Calu3 (cell line): Measurements from ENCODE around the gene NPM3. TPM values are rescaled to one million over a fixed set of nuclear protein-coding genes. Genes with fewer than 3 reads are reported as not detected.

Source experiments
- BruUV-seq: library from RNA; stranded (reverse); fragments of 400-500 nt; replicated peaks from 2 replicates; lab custom pipeline; 2021; lab: Mats Ljungman, UMichigan
- CTCF ChIA-PET: fragments of 300-600 bp; sonication (Branson Sonifier 250); formaldehyde crosslinking; loops from one replicate; lab custom pipeline; 2022; ENCODE audit warnings: antibody characterized with exemption; lab: Charles Lee
- DNase-seq: peaks from one replicate; pipeline ENCODE4 v3.0.0; 2022
- H3K27ac Mint-ChIP-seq: one replicate; pipeline ENCODE4 v1.8.0; 2022; ENCODE audit warnings: mixed read lengths; ENCODE audit not compliant: unreplicated experiment
- H3K27me3 Mint-ChIP-seq: one replicate; pipeline ENCODE4 v1.8.0; 2022; ENCODE audit warnings: mixed read lengths; ENCODE audit not compliant: unreplicated experiment
- H3K36me3 Mint-ChIP-seq: one replicate; pipeline ENCODE4 v1.8.0; 2022; ENCODE audit warnings: mild to moderate bottlenecking, moderate library complexity, mixed read lengths; ENCODE audit not compliant: insufficient read depth, unreplicated experiment
- H3K4me1 Mint-ChIP-seq: one replicate; pipeline ENCODE4 v1.8.0; 2022; ENCODE audit warnings: mild to moderate bottlenecking, low read depth, mixed read lengths; ENCODE audit not compliant: unreplicated experiment
- H3K4me3 Mint-ChIP-seq: one replicate; pipeline ENCODE4 v1.8.0; 2022; ENCODE audit warnings: mild to moderate bottlenecking, low read depth, moderate library complexity, mixed read lengths; ENCODE audit not compliant: unreplicated experiment
- H3K9me3 Mint-ChIP-seq: one replicate; pipeline ENCODE4 v1.8.0; 2022; ENCODE audit warnings: low read depth, mixed read lengths; ENCODE audit not compliant: unreplicated experiment
- intact Hi-C: fragments of 100-400 bp; cut with micrococcal nuclease; formaldehyde crosslinking; loops from one replicate; pipeline ENCODE4 v1.10.0; 2022; ENCODE audit not compliant: unreplicated experiment
- total RNA-seq: library from RNA; stranded (reverse); gene quantifications from 2 replicates; pipeline ENCODE4 v1.2.3, GENCODE V29; 2022
- TF ChIP-seq, protein P1 (sequence below): fragments of 200-600 bp; IDR thresholded peaks from one replicate; pipeline ENCODE4 v1.8.0; 2022; ENCODE audit warnings: antibody characterized with exemption; ENCODE audit not compliant: unreplicated experiment

NPM3 gene
- total RNA-seq, 1 experiment from 2014 or later = 51.5 TPM

GRCh38 chr10:101783736-101784118, 481 bp upstream of the NPM3 start:
- Mint-ChIP-seq H3K27me3 (peaks cover 9% of the 10 kb centered on the region), H3K27ac (peak overlapping the region; percentile 97), H3K4me1 (peaks cover 40% of the 10 kb centered on the region), H3K9me3 (no peaks in the 10 kb centered on the region), H3K4me3 (peak overlapping the region; percentile 97), H3K36me3 (peaks cover 56% of the 10 kb centered on the region)
- TF ChIP-seq, protein P1, sequence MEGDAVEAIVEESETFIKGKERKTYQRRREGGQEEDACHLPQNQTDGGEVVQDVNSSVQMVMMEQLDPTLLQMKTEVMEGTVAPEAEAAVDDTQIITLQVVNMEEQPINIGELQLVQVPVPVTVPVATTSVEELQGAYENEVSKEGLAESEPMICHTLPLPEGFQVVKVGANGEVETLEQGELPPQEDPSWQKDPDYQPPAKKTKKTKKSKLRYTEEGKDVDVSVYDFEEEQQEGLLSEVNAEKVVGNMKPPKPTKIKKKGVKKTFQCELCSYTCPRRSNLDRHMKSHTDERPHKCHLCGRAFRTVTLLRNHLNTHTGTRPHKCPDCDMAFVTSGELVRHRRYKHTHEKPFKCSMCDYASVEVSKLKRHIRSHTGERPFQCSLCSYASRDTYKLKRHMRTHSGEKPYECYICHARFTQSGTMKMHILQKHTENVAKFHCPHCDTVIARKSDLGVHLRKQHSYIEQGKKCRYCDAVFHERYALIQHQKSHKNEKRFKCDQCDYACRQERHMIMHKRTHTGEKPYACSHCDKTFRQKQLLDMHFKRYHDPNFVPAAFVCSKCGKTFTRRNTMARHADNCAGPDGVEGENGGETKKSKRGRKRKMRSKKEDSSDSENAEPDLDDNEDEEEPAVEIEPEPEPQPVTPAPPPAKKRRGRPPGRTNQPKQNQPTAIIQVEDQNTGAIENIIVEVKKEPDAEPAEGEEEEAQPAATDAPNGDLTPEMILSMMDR = no peak
- intact Hi-C loops = no loop called here
- CTCF ChIA-PET = interaction anchor here (1.0 to 2.4 kb wide), 3 partner anchors 34 to 181 kb away, joined by 4 to 7 read pairs (median 5); partner anchors contain the start of gene OGA
- no peak for DNase-seq
- no TSS peak for BruUV-seq

DNA sequence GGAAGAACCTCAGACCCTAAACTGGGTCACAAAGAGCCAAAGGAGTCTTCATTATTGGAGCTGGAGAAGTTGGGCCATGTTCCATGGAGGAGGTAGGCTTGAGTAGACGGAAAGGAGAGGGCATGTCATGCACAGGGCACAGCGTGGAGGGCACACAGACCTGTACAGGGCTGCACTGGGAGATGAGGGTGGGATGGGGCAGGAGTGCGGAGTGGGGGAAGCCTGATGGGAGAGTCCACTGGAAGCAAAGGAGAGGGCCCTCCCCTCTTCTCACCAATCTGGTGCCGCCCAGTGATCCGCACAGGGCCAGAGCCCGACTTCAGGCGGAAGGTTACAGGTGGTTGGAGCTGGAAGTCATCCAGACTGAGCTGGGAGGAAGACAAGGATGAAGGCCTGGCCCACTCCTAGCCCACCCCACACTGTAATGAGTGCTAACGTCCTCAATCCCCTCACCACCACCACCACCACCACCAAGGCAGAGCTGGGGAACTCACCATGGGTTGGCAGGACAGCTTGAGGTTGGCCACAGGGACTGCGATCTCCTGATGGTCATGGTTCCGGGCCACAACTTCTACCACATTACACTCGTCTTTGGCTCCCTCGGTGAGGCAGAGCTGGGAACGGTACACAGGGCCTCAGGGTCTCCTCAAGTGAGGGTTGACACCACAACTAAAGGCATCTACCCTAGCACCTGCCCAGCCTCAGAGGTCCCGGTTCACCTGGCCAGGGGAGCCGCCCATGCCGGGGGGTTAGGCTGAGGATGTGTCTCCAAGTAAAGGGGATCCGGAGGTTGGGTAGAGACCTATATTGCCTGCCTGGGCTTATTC, 1.0 kb downstream of the NPM3 start:
- no peaks in the 10 kb centered on the region for H3K9me3 Mint-ChIP-seq
- peaks cover 23% of the 10 kb centered on the region for H3K27me3 Mint-ChIP-seq
- TF ChIP-seq, protein P1 = no peak
- H3K36me3 Mint-ChIP-seq = peaks cover 50% of the 10 kb centered on the region
- peaks cover 44% of the 10 kb centered on the region for H3K4me1 Mint-ChIP-seq
- no TSS peak for BruUV-seq
- CTCF ChIA-PET = interaction anchor here (2.9 kb wide), 1 partner anchor 179 kb away, joined by 34 read pairs; no protein-coding TSS in a partner anchor
- H3K4me3 Mint-ChIP-seq = peak overlapping the region; percentile 97
- DNase-seq = no peak
- peak overlapping the region; percentile 97 for H3K27ac Mint-ChIP-seq
- intact Hi-C loops = loop anchor here (2.0 kb wide), 1 partner anchor 179 kb away; no protein-coding TSS in a partner anchor

DNA sequence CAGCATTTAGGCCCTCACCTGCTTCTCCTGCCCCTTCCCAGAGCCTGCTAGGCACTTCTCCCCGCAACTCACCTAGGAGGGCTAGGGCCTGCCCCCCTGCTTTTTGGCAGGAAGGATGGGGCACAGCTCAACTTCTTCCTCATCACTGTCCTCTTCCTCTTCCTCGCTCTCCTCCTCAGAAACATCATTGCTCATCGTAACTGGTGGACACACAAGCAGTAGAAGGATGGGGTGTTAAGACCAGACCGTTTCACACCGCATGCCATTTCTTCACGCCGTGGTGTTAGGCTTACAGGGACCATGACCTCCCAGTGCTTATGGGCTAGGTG, 1.6 kb downstream of the NPM3 start:
- Mint-ChIP-seq H3K9me3 (no peaks in the 10 kb centered on the region), H3K36me3 (peaks cover 48% of the 10 kb centered on the region), H3K4me1 (peaks cover 44% of the 10 kb centered on the region), H3K27me3 (peaks cover 29% of the 10 kb centered on the region), H3K4me3 (peak overlapping the region; percentile 97), H3K27ac (no peak overlapping the region)
- BruUV-seq = no TSS peak
- TF ChIP-seq, protein P1 = no peak
- DNase-seq = no peak
- intact Hi-C loops = loop anchor here (2.0 kb wide), 1 partner anchor 179 kb away; no protein-coding TSS in a partner anchor
- CTCF ChIA-PET = interaction anchor here (0.9 to 2.9 kb wide), 3 partner anchors 37 to 210 kb away, joined by 3 to 34 read pairs (median 4); partner anchors contain the start of gene OGA

- Mint-ChIP-seq H3K27me3 (peaks cover 34% of the 10 kb centered on the region), H3K27ac (no peak overlapping the region), H3K4me1 (peaks cover 44% of the 10 kb centered on the region), H3K9me3 (no peaks in the 10 kb centered on the region), H3K4me3 (peak overlapping the region; percentile 14), H3K36me3 (peaks cover 47% of the 10 kb centered on the region)
- no TSS peak for BruUV-seq
- DNase-seq = peak; percentile 71
- CTCF ChIA-PET = interaction anchor here (0.6 to 2.9 kb wide), 4 partner anchors 11 to 210 kb away, joined by 3 to 34 read pairs (median 4); partner anchors contain the start of gene OGA
- intact Hi-C loops = loop anchor here (2.0 kb wide), 1 partner anchor 178 kb away; no protein-coding TSS in a partner anchor
- TF ChIP-seq, protein P1 = peak; percentile 75
Observed at GRCh38 chr10:101780818-101781654, 2.2 kb downstream of the NPM3 start.
